Activated CD8-positive, alpha-beta T cell treated with anti-CD3 and anti-CD28 coated beads for 36 hours (primary cell): ENCODE data around the gene ACCS. TPM values are rescaled to one million over a fixed set of nuclear protein-coding genes. Genes with fewer than 3 reads are reported as not detected.

Source experiments
- ATAC-seq: fragments of 200-7000 bp; cut with Tn5 transposase; one replicate; pipeline ENCODE4 v1.10.0; 2021; ENCODE audit warnings: mild to moderate bottlenecking, moderate library complexity
- CTCF ChIA-PET: fragments of 350-600 bp; sonication (Branson Sonifier 250); formaldehyde crosslinking; loops from one replicate; lab custom pipeline; 2021; ENCODE audit warnings: antibody characterized with exemption; lab: Charles Lee
- POLR2A ChIA-PET: fragments of 350-600 bp; sonication (Branson Sonifier 250); formaldehyde crosslinking; loops from one replicate; lab custom pipeline; 2021; ENCODE audit warnings: antibody characterized with exemption; lab: Charles Lee
- DNase-seq: peaks from one replicate; pipeline ENCODE4 v3.0.0-alpha.2; 2020
- H3K27ac Mint-ChIP-seq: one replicate; pipeline ENCODE4 v1.8.0; 2021; ENCODE audit warnings: mild to moderate bottlenecking, mixed read lengths
- H3K27me3 Mint-ChIP-seq: one replicate; pipeline ENCODE4 v1.8.0; 2021; ENCODE audit warnings: mixed read lengths
- H3K36me3 Mint-ChIP-seq: one replicate; pipeline ENCODE4 v1.8.0; 2021; ENCODE audit warnings: low read depth, mixed read lengths
- H3K4me1 Mint-ChIP-seq: one replicate; pipeline ENCODE4 v1.8.0; 2021; ENCODE audit warnings: low read depth, mixed read lengths
- H3K4me3 Mint-ChIP-seq: one replicate; pipeline ENCODE4 v1.8.0; 2021; ENCODE audit warnings: mild to moderate bottlenecking, moderate library complexity, mixed read lengths
- H3K9me3 Mint-ChIP-seq: one replicate; pipeline ENCODE4 v1.8.0; 2021; ENCODE audit warnings: mixed read lengths
- intact Hi-C: fragments of 100-400 bp; cut with micrococcal nuclease; formaldehyde crosslinking; loops from one replicate; pipeline ENCODE4 v1.10.0; 2022
- total RNA-seq, 2 experiments: library from RNA; stranded (reverse); gene quantifications; one replicate each; pipeline ENCODE4 v1.2.3, GENCODE V29; 2021
- TF ChIP-seq, protein P1 (sequence below): fragments of 200-600 bp; IDR thresholded peaks from one replicate; pipeline ENCODE4 v1.8.0; 2022; ENCODE audit warnings: antibody characterized with exemption, mild to moderate bottlenecking

The ACCS gene
- total RNA-seq, 2 experiments from 2014 or later: 6.7 to 7.1 TPM

DNA sequence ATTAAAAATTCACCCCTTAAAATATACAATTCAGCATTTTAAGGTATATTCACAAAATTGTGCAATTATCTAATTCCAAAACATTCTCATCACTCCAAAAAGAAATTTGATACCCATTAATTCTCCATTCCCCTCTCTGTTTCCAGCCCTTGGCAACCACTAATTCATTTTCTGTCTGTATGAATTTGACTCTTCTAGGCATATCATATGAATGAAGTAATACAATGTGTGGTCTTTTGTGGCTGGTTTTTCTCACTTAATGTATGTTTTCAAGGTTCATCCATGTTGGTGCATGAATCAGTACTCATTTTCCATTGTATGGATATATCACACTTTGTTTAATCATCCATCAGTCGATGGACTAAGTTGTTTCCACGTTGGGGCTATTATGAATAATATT is 47.2 kb upstream of the ACCS start:
- Mint-ChIP-seq H3K27me3 (peaks cover 11% of the 10 kb centered on the region), H3K4me1 (no peaks in the 10 kb centered on the region), H3K4me3 (no peak overlapping the region), H3K9me3 (no peaks in the 10 kb centered on the region), H3K36me3 (no peaks in the 10 kb centered on the region), H3K27ac (no peak overlapping the region)
- no peak for DNase-seq
- CTCF ChIA-PET: no interaction called here
- ATAC-seq: no peak
- POLR2A ChIA-PET: no interaction called here
- intact Hi-C loops: no loop called here
- TF ChIP-seq, protein P1, sequence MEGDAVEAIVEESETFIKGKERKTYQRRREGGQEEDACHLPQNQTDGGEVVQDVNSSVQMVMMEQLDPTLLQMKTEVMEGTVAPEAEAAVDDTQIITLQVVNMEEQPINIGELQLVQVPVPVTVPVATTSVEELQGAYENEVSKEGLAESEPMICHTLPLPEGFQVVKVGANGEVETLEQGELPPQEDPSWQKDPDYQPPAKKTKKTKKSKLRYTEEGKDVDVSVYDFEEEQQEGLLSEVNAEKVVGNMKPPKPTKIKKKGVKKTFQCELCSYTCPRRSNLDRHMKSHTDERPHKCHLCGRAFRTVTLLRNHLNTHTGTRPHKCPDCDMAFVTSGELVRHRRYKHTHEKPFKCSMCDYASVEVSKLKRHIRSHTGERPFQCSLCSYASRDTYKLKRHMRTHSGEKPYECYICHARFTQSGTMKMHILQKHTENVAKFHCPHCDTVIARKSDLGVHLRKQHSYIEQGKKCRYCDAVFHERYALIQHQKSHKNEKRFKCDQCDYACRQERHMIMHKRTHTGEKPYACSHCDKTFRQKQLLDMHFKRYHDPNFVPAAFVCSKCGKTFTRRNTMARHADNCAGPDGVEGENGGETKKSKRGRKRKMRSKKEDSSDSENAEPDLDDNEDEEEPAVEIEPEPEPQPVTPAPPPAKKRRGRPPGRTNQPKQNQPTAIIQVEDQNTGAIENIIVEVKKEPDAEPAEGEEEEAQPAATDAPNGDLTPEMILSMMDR: no peak

DNA sequence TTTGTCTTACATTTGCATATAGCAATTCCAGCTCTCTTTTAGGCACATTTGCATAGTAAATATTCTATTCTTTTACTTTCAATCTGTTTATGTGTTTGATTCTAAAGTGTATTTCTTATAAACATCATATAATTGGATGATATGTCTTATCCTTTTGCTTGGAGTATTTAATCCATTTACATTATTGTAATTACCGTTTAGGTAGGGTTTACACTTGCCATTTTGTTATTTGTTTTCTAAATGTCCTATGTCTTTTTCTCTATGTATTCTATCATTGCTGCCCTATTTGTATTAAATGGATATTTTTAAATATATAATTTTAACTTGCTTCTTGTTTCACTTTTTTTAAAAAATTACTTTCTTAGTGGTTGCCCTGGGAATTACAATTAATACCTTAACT is 41.1 kb upstream of the ACCS start:
- TF ChIP-seq, protein P1: no peak
- Mint-ChIP-seq H3K27me3 (peaks cover 26% of the 10 kb centered on the region), H3K4me3 (no peak overlapping the region), H3K4me1 (no peaks in the 10 kb centered on the region), H3K9me3 (peaks cover 7% of the 10 kb centered on the region), H3K27ac (no peak overlapping the region), H3K36me3 (no peaks in the 10 kb centered on the region)
- intact Hi-C loops: no loop called here
- ATAC-seq: no peak
- CTCF ChIA-PET: no interaction called here
- DNase-seq: no peak
- POLR2A ChIA-PET: no interaction called here

DNA sequence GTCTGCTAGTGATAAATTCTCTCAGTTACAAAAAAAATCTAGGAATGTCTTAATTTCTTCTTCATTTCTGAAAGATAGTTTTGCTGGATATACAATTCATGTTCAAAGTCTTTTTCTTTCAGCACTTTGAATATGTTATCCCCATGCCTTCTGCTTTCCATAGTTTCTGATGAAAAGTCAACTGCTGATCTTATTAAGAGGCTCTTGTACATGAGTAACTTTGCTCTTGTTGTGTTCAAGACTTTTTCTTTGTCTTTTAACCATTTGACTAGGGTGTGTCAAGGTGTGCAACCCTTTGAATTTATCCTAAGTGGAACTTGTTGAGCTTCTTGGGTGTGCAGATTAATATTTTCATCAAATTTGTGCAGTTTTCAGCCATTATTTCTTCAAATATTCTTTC is 40.3 kb upstream of the ACCS start:
- Mint-ChIP-seq H3K36me3 (no peaks in the 10 kb centered on the region), H3K4me3 (no peak overlapping the region), H3K27ac (no peak overlapping the region), H3K4me1 (no peaks in the 10 kb centered on the region), H3K27me3 (peaks cover 29% of the 10 kb centered on the region), H3K9me3 (peaks cover 7% of the 10 kb centered on the region)
- intact Hi-C loops: no loop called here
- DNase-seq (no peak), ATAC-seq (no peak)
- TF ChIP-seq, protein P1: no peak
- CTCF ChIA-PET: no interaction called here
- POLR2A ChIA-PET: no interaction called here

DNA sequence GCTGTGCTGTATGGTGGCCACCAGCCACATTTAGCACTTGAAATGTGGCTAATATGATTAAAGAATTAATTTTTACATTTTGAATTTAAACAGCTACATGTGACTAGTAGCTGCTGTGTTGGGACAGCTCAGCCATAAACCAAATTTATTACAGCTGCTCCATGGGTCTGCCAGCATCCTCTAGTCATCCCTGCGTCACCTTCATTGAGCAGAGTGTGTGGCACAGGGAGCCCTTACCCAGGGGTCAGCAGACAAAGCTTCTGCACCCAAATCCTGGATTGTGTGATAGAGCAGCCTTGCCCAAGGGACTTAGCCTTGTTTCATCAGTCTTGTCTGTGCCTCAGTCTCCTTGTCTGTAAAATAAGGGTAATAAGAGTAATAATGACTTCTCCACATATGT is 37.7 kb upstream of the ACCS start:
- ChIA-PET POLR2A (no interaction called here), CTCF (interaction anchor here (0.9 kb wide), 1 partner anchor 139 kb away, joined by 3 read pairs; no protein-coding TSS in a partner anchor)
- Mint-ChIP-seq H3K27me3 (peaks cover 25% of the 10 kb centered on the region), H3K4me1 (no peaks in the 10 kb centered on the region), H3K4me3 (no peak overlapping the region), H3K27ac (no peak overlapping the region), H3K9me3 (peaks cover 7% of the 10 kb centered on the region), H3K36me3 (no peaks in the 10 kb centered on the region)
- ATAC-seq: no peak
- intact Hi-C loops: no loop called here
- no peak for DNase-seq
- TF ChIP-seq, protein P1: no peak

DNA sequence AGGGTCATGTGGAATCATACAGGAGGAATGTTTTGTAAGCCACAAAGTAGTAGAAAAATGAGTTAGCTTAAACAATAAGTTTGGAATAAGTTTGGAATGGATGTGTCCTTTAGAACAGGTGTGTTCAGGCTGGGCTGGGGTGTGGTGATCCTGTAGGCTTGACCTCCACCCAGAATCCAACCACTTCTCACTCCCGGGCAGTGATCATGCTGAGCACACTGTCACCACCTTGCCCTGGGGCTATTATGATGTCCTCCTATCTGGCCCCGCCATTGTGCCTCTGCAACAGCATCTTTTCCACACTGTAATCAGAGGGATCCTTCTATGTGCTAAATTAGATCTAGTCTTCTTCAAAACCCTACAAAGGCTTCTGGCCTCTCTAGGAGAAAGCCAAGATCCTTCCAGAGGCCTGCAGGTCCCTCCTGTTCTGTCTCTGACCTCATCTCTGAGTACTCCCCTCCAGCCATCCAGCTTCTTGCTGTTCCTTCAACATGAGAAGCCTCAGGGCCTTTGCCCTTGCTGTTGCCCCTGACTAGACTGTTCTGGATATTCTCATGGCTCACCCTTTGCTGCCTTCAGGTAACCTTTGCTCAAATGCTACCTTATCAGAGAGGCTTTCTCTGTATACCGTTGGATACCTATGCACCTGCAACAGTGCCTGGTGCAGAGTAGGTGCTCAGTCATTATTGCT is 37.1 kb upstream of the ACCS start:
- Mint-ChIP-seq H3K9me3 (peaks cover 7% of the 10 kb centered on the region), H3K4me3 (no peak overlapping the region), H3K4me1 (no peaks in the 10 kb centered on the region), H3K36me3 (no peaks in the 10 kb centered on the region), H3K27ac (no peak overlapping the region), H3K27me3 (peaks cover 25% of the 10 kb centered on the region)
- DNase-seq: no peak
- TF ChIP-seq, protein P1: no peak
- CTCF ChIA-PET: interaction anchor here (0.9 kb wide), 1 partner anchor 139 kb away, joined by 3 read pairs; no protein-coding TSS in a partner anchor
- intact Hi-C loops: no loop called here
- ATAC-seq: no peak
- POLR2A ChIA-PET: no interaction called here
